Coronary artery (tissue), 2 donors: Measurements from ENCODE around the gene HOXC12.

Experiments used
- DNase-seq: peaks from one replicate; pipeline ENCODE4 v3.0.0-alpha.2; 2017; ENCODE audit warnings: low spot score
- H3K27ac ChIP-seq, 2 donors: fragments of 200-600 bp; sonication (generic); one replicate each; pipeline ENCODE4 v1.5.1; 2016 to 2019
- H3K4me3 ChIP-seq: fragments of 200-600 bp; sonication (generic); 2 replicates; pipeline ENCODE4 v1.5.1; 2016; ENCODE audit warnings: mild to moderate bottlenecking, moderate library complexity
- CTCF ChIP-seq: fragments of 200-600 bp; sonication (generic); IDR thresholded peaks from one replicate; pipeline ENCODE4 v1.5.1; 2019; ENCODE audit warnings: antibody characterized with exemption

The HOXC12 gene

DNA sequence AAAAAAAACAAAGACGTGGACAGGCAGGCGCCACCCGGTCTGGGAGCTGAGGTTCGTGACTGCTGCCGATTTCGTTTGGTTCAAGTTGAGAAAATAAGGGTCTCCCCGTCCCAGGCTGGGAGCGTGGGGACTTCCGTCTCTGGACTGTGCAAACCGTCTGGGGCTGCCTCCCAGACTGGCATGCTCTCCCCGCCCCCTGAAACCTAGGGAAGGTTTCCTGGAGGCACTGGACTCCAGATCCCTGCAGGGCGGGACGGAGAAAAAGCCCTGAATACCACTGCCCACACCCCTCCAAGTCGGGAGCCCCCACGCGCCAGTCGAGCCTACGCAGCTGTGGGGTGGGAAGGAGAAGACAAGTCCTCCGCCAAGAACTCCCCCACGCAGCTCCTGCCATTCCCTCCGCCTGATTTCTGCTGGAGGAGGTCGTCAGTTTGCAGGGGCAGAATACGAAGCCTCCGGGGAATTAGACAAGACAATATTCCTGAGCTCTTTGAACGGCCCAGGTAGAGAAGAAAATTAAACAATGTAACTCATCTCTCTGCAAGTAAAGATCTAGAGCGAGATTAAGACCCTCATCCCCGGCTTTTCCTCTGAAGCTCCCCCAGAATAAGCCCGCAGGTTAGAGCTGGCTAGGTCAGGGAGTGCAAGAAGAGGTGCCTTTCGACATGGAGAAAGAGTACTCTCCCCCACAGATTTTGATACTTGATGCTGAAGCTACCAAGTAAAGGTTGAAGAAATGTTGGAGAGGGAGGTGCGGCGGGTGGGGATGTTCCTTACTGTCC lies 26.5 kb upstream of the HOXC12 start:
- no peak overlapping the region for H3K27ac ChIP-seq
- H3K4me3 ChIP-seq: no peak overlapping the region
- no peak for DNase-seq
- no peak for TF ChIP-seq CTCF

GRCh38 chr12:53929527-53929926 lies 25.2 kb upstream of the HOXC12 start:
- Histone ChIP-seq H3K4me3 (no peak overlapping the region), H3K27ac (no peak overlapping the region)
- no peak for DNase-seq
- TF ChIP-seq CTCF: no peak

DNA sequence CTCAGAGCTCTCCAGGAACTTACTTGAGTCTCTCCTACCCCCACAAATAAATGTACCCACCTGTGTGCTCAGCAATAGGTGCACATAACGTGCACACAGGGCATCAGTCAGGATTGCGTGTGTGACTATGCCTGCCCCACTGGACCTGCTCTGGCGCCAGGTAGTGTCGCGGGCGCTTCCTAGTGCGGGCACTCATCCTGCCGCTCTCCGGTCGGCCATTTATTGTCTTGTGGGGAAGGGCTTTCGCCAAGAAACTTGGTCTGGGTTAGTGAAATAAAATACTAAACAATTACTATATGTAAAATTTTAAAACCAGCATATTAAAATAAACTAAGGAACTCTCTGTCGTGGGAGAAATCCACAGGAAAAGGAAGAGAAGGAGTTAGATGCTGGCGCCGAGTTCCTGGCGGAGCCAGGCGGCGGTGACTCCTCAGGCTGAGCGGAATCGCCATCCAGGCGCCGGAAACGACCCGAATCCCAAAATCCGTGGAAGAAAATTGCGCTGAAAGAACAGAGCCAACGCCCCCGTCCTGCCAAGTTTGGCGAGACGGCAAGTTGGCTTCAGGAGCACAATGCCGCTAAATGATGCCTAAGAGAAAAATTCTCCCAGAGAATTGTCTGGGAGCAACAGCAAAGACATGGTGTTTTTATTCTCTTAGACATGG lies 24.0 kb upstream of the HOXC12 start:
- no peak for TF ChIP-seq CTCF
- Histone ChIP-seq H3K4me3 (no peak overlapping the region), H3K27ac (no peak overlapping the region)
- DNase-seq: no peak

- Histone ChIP-seq H3K4me3 (no peak overlapping the region), H3K27ac (no peak overlapping the region)
- DNase-seq: no peak
- TF ChIP-seq CTCF: no peak
Measured at GRCh38 chr12:53931844-53932581, 22.7 kb upstream of the HOXC12 start.

GRCh38 chr12:53932915-53933314 lies 21.8 kb upstream of the HOXC12 start:
- no peak for DNase-seq
- H3K4me3 ChIP-seq: no peak overlapping the region
- no peak overlapping the region for H3K27ac ChIP-seq
- TF ChIP-seq CTCF: no peak

DNA sequence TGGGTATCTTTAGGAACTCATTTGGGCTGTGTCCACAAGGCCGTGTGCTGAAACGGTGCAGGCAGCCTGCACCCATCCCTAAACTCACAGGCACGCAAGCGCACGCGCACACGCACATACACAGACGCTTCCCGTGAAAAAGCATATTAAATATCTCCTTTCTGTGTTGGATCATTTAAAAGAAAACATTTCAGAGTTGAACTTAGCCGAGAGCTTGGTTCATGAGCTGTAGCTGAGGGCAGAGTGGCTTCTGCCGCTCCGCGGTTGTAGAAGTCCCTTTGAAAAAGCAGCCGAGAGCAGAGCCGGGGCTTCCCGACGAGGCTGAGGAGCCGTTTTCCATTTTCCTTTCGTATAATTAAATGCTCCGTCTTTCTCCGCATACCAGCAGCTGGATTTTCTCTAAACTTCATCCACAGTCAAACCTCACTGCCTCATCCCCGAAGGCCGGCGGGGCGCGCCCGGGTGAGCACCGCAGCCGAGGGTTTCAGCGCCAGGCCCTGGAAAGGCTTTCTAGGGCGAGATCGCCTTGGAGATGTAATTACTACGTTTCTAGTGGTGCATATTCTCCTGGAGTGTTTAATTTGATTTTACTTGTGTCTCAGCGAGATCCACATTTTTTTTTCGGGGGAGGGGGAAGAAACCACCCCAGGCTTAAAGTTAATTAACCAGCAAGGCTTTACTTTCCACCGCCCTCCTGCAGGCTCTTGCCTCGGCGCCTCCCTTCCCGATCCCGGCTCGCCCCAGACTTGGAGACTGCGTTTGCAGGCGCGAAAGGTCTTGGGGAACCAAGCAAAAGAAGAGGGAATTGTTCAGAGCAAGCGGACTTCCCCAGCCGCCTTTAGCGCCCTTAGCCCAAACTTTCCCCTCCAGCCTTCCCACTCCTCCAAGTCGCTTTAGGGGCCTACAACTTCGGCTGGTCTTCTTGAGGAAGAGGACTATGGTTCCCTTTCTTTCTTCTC lies 19.0 kb upstream of the HOXC12 start:
- H3K27ac ChIP-seq: no peak overlapping the region
- TF ChIP-seq CTCF: no peak
- DNase-seq: no peak
- H3K4me3 ChIP-seq: peak overlapping the region; percentile 51
